ENCODE measurements around the gene RNF19B.

The RNF19B gene

GRCh38 chr1:33000427-33001026, 35.9 kb upstream of the RNF19B start:
- H3K36me3 ChIP-seq (ENCODE audit: insufficient read depth, low read length), result peaks cover 3% of the 10 kb centered on the region; the same call in 1 of the 2 replicates

DNA sequence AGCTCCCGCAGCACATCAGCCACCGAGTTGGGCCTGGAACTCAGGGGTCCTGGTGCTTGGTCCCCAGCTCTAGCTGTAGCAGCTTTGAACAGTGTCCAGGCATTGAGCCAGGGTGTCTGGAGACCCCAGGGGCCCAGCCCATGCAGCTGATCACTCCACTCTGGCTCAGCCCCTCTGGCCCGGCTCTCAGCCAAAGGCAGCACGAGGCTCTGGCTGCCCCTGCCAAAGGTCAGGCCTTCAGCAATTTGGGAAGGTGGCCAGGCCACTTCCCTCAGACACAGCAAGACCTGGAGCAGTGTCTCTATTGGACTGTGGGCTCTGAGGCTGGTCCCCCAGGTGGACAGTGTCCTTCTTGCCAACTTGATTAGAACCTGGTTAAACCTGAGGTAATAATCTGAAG, 34.4 kb upstream of the RNF19B start:
- H3K9me3 ChIP-seq (ENCODE audit: insufficient read depth, low read length, severe bottlenecking), result no peaks in the 10 kb centered on the region
- no peak overlapping the region for H3K27ac ChIP-seq (ENCODE audit: low read length)
- no peak overlapping the region for H3K4me2 ChIP-seq (ENCODE audit: insufficient read depth, low read length)
- H3K36me3 ChIP-seq (ENCODE audit: insufficient read depth, low read length), result no peaks in the 10 kb centered on the region
- no peaks in the 10 kb centered on the region for H3K27me3 ChIP-seq (ENCODE audit: insufficient read depth, low read length, poor library complexity)
- no peaks in the 10 kb centered on the region for H3K4me1 ChIP-seq (ENCODE audit: insufficient read depth, low read length)
- H3K9ac ChIP-seq (ENCODE audit: low read depth, low read length), result no peak overlapping the region
- no peak overlapping the region for H2AFZ ChIP-seq (ENCODE audit: low read depth, low read length)
- H3K4me3 ChIP-seq (ENCODE audit: low read depth in 1 of 2, low read length in 2 of 2), result no peak overlapping the region
- no peaks in the 10 kb centered on the region for H4K20me1 ChIP-seq (ENCODE audit: insufficient read depth, low read length)
- ATAC-seq (ENCODE audit: insufficient read depth, low read depth) (no peak), DNase-seq (no peak)
- TF ChIP-seq, protein P1, sequence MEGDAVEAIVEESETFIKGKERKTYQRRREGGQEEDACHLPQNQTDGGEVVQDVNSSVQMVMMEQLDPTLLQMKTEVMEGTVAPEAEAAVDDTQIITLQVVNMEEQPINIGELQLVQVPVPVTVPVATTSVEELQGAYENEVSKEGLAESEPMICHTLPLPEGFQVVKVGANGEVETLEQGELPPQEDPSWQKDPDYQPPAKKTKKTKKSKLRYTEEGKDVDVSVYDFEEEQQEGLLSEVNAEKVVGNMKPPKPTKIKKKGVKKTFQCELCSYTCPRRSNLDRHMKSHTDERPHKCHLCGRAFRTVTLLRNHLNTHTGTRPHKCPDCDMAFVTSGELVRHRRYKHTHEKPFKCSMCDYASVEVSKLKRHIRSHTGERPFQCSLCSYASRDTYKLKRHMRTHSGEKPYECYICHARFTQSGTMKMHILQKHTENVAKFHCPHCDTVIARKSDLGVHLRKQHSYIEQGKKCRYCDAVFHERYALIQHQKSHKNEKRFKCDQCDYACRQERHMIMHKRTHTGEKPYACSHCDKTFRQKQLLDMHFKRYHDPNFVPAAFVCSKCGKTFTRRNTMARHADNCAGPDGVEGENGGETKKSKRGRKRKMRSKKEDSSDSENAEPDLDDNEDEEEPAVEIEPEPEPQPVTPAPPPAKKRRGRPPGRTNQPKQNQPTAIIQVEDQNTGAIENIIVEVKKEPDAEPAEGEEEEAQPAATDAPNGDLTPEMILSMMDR (IDR thresholded peaks at IDR 0.05; ENCODE audit: borderline replicate concordance, extremely low read depth, low read length, poor library complexity, severe bottlenecking), result no peak
- TF ChIP-seq EZH2 (IDR thresholded peaks at IDR 0.05; ENCODE audit: borderline replicate concordance, low read depth, low read length, severe bottlenecking), result no peak
- no peaks in the 10 kb centered on the region for H3K79me2 ChIP-seq (ENCODE audit: insufficient read depth, low read length)

More at GRCh38 chr1:33000427-33001026, 35.9 kb upstream of the RNF19B start:
- Histone ChIP-seq H3K4me2 (ENCODE audit: insufficient read depth, low read length) (no peak overlapping the region), H3K4me1 (ENCODE audit: insufficient read depth, low read length) (no peaks in the 10 kb centered on the region), H3K4me3 (ENCODE audit: low read depth in 1 of 2, low read length in 2 of 2) (no peak overlapping the region), H3K27ac (ENCODE audit: low read length) (no peak overlapping the region), H4K20me1 (ENCODE audit: insufficient read depth, low read length) (no peaks in the 10 kb centered on the region), H3K27me3 (ENCODE audit: insufficient read depth, low read length, poor library complexity) (no peaks in the 10 kb centered on the region), H3K9ac (ENCODE audit: low read depth, low read length) (no peak overlapping the region), H3K79me2 (ENCODE audit: insufficient read depth, low read length) (no peaks in the 10 kb centered on the region), H2AFZ (ENCODE audit: low read depth, low read length) (no peak overlapping the region), H3K9me3 (ENCODE audit: insufficient read depth, low read length, severe bottlenecking) (no peaks in the 10 kb centered on the region)
- ATAC-seq (ENCODE audit: insufficient read depth, low read depth) (no peak), DNase-seq (no peak)
- TF ChIP-seq EZH2 (IDR thresholded peaks at IDR 0.05; ENCODE audit: borderline replicate concordance, low read depth, low read length, severe bottlenecking), result no peak
- TF ChIP-seq, protein P1 (IDR thresholded peaks at IDR 0.05; ENCODE audit: borderline replicate concordance, extremely low read depth, low read length, poor library complexity, severe bottlenecking), result no peak

- ATAC-seq (ENCODE audit: insufficient read depth, low read depth) (no peak), DNase-seq (no peak)
- no peak overlapping the region for H3K4me2 ChIP-seq (ENCODE audit: insufficient read depth, low read length)
- H3K4me3 ChIP-seq (ENCODE audit: low read depth in 1 of 2, low read length in 2 of 2), result no peak overlapping the region
- no peak overlapping the region for H3K9ac ChIP-seq (ENCODE audit: low read depth, low read length)
- no peak overlapping the region for H2AFZ ChIP-seq (ENCODE audit: low read depth, low read length)
- H3K4me1 ChIP-seq (ENCODE audit: insufficient read depth, low read length), result no peaks in the 10 kb centered on the region
- TF ChIP-seq, protein P1 (IDR thresholded peaks at IDR 0.05; ENCODE audit: borderline replicate concordance, extremely low read depth, low read length, poor library complexity, severe bottlenecking), result no peak
- TF ChIP-seq EZH2 (IDR thresholded peaks at IDR 0.05; ENCODE audit: borderline replicate concordance, low read depth, low read length, severe bottlenecking), result no peak
- H3K27me3 ChIP-seq (ENCODE audit: insufficient read depth, low read length, poor library complexity), result no peaks in the 10 kb centered on the region
- H3K36me3 ChIP-seq (ENCODE audit: insufficient read depth, low read length), result no peaks in the 10 kb centered on the region
- no peak overlapping the region for H3K27ac ChIP-seq (ENCODE audit: low read length)
- H4K20me1 ChIP-seq (ENCODE audit: insufficient read depth, low read length), result no peaks in the 10 kb centered on the region
- no peaks in the 10 kb centered on the region for H3K79me2 ChIP-seq (ENCODE audit: insufficient read depth, low read length)
- H3K9me3 ChIP-seq (ENCODE audit: insufficient read depth, low read length, severe bottlenecking), result no peaks in the 10 kb centered on the region
These were observed 33.5 kb upstream of the RNF19B start for GRCh38 chr1:32998064-32998463.
